ENCODE results near the gene ARVCF. TPM values are rescaled to one million over a fixed set of nuclear protein-coding genes. Genes with fewer than 3 reads are reported as not detected.

Gene ARVCF
- total and polyA plus RNA-seq, 8 donors = 3.5 to 51.3 (median 13.6) TPM

DNA sequence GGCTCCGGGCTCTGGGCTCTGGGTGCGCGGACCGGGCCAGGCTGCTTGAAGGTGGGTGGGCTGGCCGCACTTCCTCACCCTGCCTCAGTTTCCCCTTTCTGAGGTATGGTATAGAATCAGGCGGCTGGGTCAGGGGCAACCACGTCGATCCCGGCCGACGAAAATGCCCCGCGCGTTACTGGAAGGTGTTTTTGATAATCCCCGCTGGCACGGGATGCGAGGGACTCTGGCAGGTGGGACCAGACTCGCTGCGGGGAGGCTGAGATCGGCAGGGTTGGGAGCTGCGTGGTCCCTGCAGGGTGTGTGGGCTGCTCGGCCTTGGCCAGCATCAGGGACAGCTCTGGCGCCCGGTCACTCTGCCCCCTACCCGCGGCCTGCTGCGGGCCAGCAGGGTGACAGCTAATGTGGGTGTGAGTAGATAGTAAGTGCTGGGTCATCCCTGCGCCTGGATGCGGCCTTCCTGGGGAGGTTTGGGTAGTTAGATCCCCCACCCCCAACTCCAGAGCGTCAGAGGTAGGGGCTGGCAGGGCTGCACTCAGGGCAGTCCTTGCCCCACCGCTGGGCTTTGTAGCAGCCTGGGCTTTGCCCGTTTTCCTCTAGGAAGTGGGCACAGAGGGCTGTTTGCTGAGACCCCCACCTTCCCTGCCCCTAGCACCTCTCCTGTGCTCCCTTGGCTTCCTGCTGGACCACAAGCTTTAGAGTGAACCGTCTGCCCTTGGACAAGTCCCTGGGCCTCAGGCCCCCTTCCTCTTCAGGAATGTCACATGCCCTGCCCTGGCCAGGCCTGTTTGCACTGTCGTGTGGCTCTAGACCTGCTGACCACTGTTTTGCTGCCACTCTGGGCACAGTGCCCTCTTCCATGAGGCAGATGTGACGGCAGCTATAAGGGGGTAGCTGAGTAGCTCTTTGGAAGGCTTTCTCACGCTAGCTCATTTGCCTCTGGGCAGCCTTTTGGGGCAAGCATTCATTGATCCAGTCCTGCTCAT lies 4.9 kb upstream of the ARVCF start:
- peak overlapping the region; percentile 89 to 96 (median 91) for H3K27ac ChIP-seq
- peaks cover 0 to 12% (median 3%) of the 10 kb centered on the region in 4 donors for H3K36me3 ChIP-seq
- intact Hi-C loops (cut with DNase I; ENCODE audit: low total_unique reads) = no loop called here
- no peaks in the 10 kb centered on the region for H3K9me3 ChIP-seq
- peaks cover 26 to 51% (median 42%) of the 10 kb centered on the region in 4 donors for H3K4me1 ChIP-seq
- peaks cover 0 to 5% (median 0%) of the 10 kb centered on the region in 3 donors for H3K27me3 ChIP-seq
- peak overlapping the region; percentile 85 to 96 (median 90) for H3K4me3 ChIP-seq
- DNase-seq = peak; percentile 63 to 85
- TF ChIP-seq POLR2A (IDR thresholded peaks at IDR 0.05) (peak in 1 of 4 donors; percentile 14), EP300 (IDR thresholded peaks at IDR 0.05) (no peak), POLR2AphosphoS5 (IDR thresholded peaks at IDR 0.05) (peak; percentile 29 to 67 (median 57))
- TF ChIP-seq, protein P1, sequence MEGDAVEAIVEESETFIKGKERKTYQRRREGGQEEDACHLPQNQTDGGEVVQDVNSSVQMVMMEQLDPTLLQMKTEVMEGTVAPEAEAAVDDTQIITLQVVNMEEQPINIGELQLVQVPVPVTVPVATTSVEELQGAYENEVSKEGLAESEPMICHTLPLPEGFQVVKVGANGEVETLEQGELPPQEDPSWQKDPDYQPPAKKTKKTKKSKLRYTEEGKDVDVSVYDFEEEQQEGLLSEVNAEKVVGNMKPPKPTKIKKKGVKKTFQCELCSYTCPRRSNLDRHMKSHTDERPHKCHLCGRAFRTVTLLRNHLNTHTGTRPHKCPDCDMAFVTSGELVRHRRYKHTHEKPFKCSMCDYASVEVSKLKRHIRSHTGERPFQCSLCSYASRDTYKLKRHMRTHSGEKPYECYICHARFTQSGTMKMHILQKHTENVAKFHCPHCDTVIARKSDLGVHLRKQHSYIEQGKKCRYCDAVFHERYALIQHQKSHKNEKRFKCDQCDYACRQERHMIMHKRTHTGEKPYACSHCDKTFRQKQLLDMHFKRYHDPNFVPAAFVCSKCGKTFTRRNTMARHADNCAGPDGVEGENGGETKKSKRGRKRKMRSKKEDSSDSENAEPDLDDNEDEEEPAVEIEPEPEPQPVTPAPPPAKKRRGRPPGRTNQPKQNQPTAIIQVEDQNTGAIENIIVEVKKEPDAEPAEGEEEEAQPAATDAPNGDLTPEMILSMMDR (IDR thresholded peaks at IDR 0.05) = no peak
- WGBS, 5 donors = 1 to 3% (median 2%) methylated on average over 27 to 36 of the region's 36 CpGs

DNA sequence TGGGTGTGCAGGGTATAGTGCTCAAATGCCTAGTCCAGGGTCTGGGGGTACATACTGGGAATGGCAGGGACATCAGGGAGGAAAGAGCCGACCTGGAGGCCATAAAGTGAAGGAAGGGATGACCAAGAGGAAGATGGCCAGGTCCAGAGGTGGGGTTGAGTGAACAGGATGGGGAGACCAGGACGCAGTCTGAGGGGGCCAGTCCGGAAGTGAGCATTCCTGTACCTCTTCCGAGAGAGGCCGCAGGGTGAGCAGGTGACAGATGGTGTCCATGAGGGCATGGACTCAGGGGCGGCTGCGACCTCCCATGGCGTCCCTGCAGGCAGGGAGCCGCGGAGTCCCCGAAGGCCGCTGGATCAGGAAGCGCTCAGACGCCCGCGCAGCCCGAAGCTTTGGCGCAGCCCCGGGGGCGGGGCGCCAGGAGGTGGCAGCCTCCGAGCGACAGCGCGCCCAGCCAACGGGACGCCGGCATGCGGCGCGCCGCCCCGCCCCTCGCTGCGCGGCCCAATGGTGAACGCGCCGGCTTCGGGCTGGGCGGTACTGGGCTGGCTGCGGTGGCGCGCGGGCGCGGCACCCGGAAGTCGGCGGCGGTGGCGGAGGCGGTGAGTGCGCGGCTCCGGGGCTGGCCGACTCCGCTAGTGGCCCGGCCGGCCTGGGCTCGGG lies 4.0 kb upstream of the ARVCF start, which contains the start of gene TANGO2:
Gene TANGO2 (plus strand): TSS at position 578 of the 663 bp plus-strand sequence. CDS start 15,689 bp downstream, outside the sequence.
- intact Hi-C loops (cut with DNase I; ENCODE audit: low total_unique reads) = no loop called here
- TF ChIP-seq, protein P1 (IDR thresholded peaks at IDR 0.05) = no peak
- TF ChIP-seq POLR2AphosphoS5 (IDR thresholded peaks at IDR 0.05) = peak; percentile 69 to 93 (median 88)
- Histone ChIP-seq H3K9me3 (no peaks in the 10 kb centered on the region), H3K4me3 (peak within 1 kb of the TSS; percentile 85 to 96 (median 90)), H3K27me3 (peaks cover 0 to 8% (median 5%) of the 10 kb centered on the region in 3 donors), H3K36me3 (peaks cover 0 to 12% (median 3%) of the 10 kb centered on the region in 4 donors), H3K27ac (peak within 1 kb of the TSS; percentile 89 to 96 (median 93)), H3K4me1 (peaks cover 26 to 59% (median 49%) of the 10 kb centered on the region in 4 donors)
- WGBS, 5 donors = 0 to 1% (median 1%) methylated on average over 16 to 61 of the region's 61 CpGs
- peak; percentile 96 to 98 for DNase-seq

DNA sequence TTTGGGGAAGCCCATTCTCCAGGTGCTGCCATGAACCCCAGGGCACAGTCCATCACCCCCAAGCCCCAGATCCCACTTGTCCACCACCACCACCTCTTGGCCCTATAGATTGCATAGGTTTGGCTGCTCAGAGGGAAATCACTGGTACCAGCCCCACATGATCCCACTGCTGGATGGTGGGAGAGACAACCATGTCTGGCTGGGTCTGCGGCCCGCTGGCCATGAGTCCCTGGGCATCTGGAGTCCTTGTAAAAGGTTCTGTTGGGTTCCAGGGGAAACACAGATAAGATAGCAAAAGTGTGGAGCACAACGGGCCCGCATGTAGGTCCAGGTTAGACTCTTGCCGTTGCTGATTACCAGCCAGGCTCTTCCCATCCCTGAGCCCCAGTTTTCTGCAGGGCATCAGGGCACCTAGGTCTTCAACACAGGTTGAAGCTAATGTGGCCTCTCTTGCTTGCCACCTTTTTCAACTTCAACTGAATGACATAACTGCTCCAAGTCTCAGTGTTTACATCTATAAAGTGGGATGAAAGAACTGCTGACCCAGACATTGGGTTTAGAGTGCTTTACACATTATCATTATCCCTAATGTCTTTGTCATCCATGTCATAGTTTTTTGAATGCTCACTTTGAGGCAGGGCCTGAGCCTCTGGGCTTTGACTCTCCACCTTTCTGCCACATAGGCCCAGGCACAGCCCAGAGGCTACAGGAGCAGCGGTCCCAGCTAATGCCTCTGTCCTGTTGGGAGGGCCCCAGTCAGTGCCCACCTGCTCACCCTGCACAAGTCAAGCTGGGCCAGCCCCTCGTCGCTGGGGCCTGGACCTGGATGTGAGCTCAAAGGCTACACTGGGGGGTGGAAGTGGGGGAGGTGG lies 3.3 kb upstream of the ARVCF start:
- H3K27ac ChIP-seq = peak overlapping the region; percentile 89 to 96 (median 93)
- H3K9me3 ChIP-seq = no peaks in the 10 kb centered on the region
- H3K36me3 ChIP-seq = peaks cover 0 to 12% (median 3%) of the 10 kb centered on the region in 4 donors
- H3K4me3 ChIP-seq = peak overlapping the region; percentile 85 to 96 (median 90)
- TF ChIP-seq EP300 (IDR thresholded peaks at IDR 0.05) = no peak
- TF ChIP-seq POLR2AphosphoS5 (IDR thresholded peaks at IDR 0.05) = no peak
- no peak for TF ChIP-seq POLR2A (IDR thresholded peaks at IDR 0.05)
- TF ChIP-seq, protein P1 (IDR thresholded peaks at IDR 0.05) = no peak
- WGBS, 5 donors = 72 to 100% (median 79%) methylated on average over 3 to 8 of the region's 8 CpGs
- intact Hi-C loops (cut with DNase I; ENCODE audit: low total_unique reads) = no loop called here
- DNase-seq = no peak
- H3K27me3 ChIP-seq = peaks cover 0 to 13% (median 5%) of the 10 kb centered on the region in 3 donors
- H3K4me1 ChIP-seq = peaks cover 26 to 66% (median 57%) of the 10 kb centered on the region in 4 donors
